HS-27A (cell line): ENCODE results near the gene SQSTM1.

ENCODE experiments used
- DNase-seq: peaks from one replicate; pipeline ENCODE4 v3.0.0-alpha.2; 2012; ENCODE audit warnings: low read depth, missing footprints

SQSTM1 gene

GRCh38 chr5:179874136-179874535 lies 53.4 kb downstream of the SQSTM1 start:
- no peak for DNase-seq

- DNase-seq, result no peak
Measured at GRCh38 chr5:179874536-179875292, 54.0 kb downstream of the SQSTM1 start.

GRCh38 chr5:179875741-179876609 lies 55.3 kb downstream of the SQSTM1 start:
- DNase-seq, result no peak

GRCh38 chr5:179876610-179876952 lies 55.9 kb downstream of the SQSTM1 start:
- DNase-seq, result no peak

GRCh38 chr5:179878222-179879002 lies 57.7 kb downstream of the SQSTM1 start:
- no peak for DNase-seq

- DNase-seq, result no peak
Measured at GRCh38 chr5:179879003-179879689, 58.4 kb downstream of the SQSTM1 start.

GRCh38 chr5:179879690-179880010 lies 58.9 kb downstream of the SQSTM1 start:
- DNase-seq, result no peak

GRCh38 chr5:179880066-179880650 lies 59.5 kb downstream of the SQSTM1 start:
- no peak for DNase-seq

- DNase-seq, result no peak
Measured at GRCh38 chr5:179880848-179881590, 60.3 kb downstream of the SQSTM1 start.

GRCh38 chr5:179882338-179882737 lies 61.6 kb downstream of the SQSTM1 start:
- no peak for DNase-seq

- no peak for DNase-seq
Measured at GRCh38 chr5:179883163-179883562, 62.5 kb downstream of the SQSTM1 start.

GRCh38 chr5:179885491-179886090 lies 64.9 kb downstream of the SQSTM1 start:
- DNase-seq, result no peak

GRCh38 chr5:179886190-179886911 lies 65.6 kb downstream of the SQSTM1 start:
- DNase-seq, result no peak

- no peak for DNase-seq
Measured at GRCh38 chr5:179887095-179887494, 66.4 kb downstream of the SQSTM1 start.
